K562 (cell line): ENCODE results near the gene JPT1. TPM values are rescaled to one million over a fixed set of nuclear protein-coding genes. Genes with fewer than 3 reads are reported as not detected.

ENCODE experiments used
- ATAC-seq: fragments of 200-7000 bp; cut with Tn5 transposase; 3 replicates; pipeline ENCODE4 v1.9.1; 2020; ENCODE audit warnings: moderate library complexity
- BruUV-seq: library from RNA; stranded (reverse); fragments of 400-500 nt; replicated peaks from 2 replicates; lab custom pipeline; 2021; lab: Mats Ljungman, UMichigan
- CTCF ChIA-PET: fragments of 300-600 bp; formaldehyde crosslinking; extraction: SDS; loops from one replicate; lab custom pipeline; 2021; ENCODE audit warnings: low intra/inter-chr PET ratio; lab: Yijun Ruan, JAX
- POLR2A ChIA-PET: fragments of 300-600, 350-650 bp; sonication (Branson Sonifier 250); formaldehyde crosslinking; extraction: SDS; loops from one replicate; lab custom pipeline; 2021; ENCODE audit warnings: antibody characterized with exemption, inconsistent platforms; lab: Yijun Ruan, JAX
- DNase-seq, 4 experiments: peaks; one replicate each; pipeline versions ENCODE4 v3.0.0 to v3.0.0-alpha.2; 2011 to 2018; ENCODE audit warnings: low spot score in 3 of 4, mixed read lengths in 3 of 4; ENCODE audit errors: extremely low read depth in 1 of 4
- FAIRE-seq: peaks from 2 replicates; lab custom pipeline; 2011; peaks lifted over from hg19 to GRCh38; lab: Jason Lieb, UNC
- H2AFZ ChIP-seq: 2 replicates; pipeline ENCODE4 v1.6.0; 2011; ENCODE audit warnings: low read depth, low read length, control low read depth, inconsistent platforms
- H3K27ac ChIP-seq: fragments of 200-600 bp; 3 replicates; pipeline ENCODE4 v1.8.0; 2011; ENCODE audit warnings: low read depth, mild to moderate bottlenecking, control low read depth, inconsistent platforms, low read length, moderate library complexity, mixed read lengths; ENCODE audit errors: extremely low read depth
- H3K27me3 ChIP-seq, 2 experiments: fragments of 300-600 bp in 1 of 2; 2 replicates in 1 of 2; 3 replicates in 1 of 2; pipeline versions ENCODE4 v1.6.0 to v1.8.0; 2011; ENCODE audit warnings: inconsistent platforms in 2 of 2, low read length in 2 of 2, mild to moderate bottlenecking in 1 of 2, mixed read lengths in 1 of 2, moderate library complexity in 1 of 2; ENCODE audit not compliant: control insufficient read depth in 2 of 2, insufficient read depth in 2 of 2
- H3K36me3 ChIP-seq: fragments of 300-600 bp; 3 replicates; pipeline ENCODE4 v1.8.0; 2011; ENCODE audit warnings: mild to moderate bottlenecking, low read length, inconsistent platforms; ENCODE audit not compliant: control insufficient read depth, insufficient read depth
- H3K4me1 ChIP-seq, 2 experiments: fragments of 200-600 bp in 1 of 2; replicated peaks in 1 of 2; 2 replicates in 1 of 2; 3 replicates in 1 of 2; pipeline versions ENCODE4 v1.5.1 to v1.8.0; 2011; ENCODE audit warnings: inconsistent platforms in 2 of 2, low read length in 2 of 2, mild to moderate bottlenecking in 1 of 2, mixed read lengths in 1 of 2, moderate library complexity in 1 of 2; ENCODE audit not compliant: control insufficient read depth in 2 of 2, insufficient read depth in 2 of 2
- H3K4me2 ChIP-seq: 2 replicates; pipeline ENCODE4 v1.6.1; 2011; ENCODE audit warnings: low read length, control low read depth, inconsistent platforms, mixed read lengths; ENCODE audit not compliant: insufficient read depth
- H3K4me3 ChIP-seq: fragments of 200-600 bp; sonication (generic), shearing (Covaris generic); 2 replicates; pipeline ENCODE4 v1.5.1; 2016; ENCODE audit warnings: control low read depth, inconsistent platforms
- H3K79me2 ChIP-seq: fragments of 200-600 bp; 3 replicates; pipeline ENCODE4 v1.8.0; 2011; ENCODE audit warnings: low read length, inconsistent platforms; ENCODE audit not compliant: control insufficient read depth, insufficient read depth
- H3K9ac ChIP-seq, 2 experiments: 2 replicates each; pipeline versions ENCODE4 v1.6.0 to v1.6.1; 2011; ENCODE audit warnings: low read depth in 2 of 2, low read length in 2 of 2, control low read depth in 1 of 2, inconsistent platforms in 1 of 2, mild to moderate bottlenecking in 1 of 2, mixed read lengths in 1 of 2; ENCODE audit not compliant: insufficient read depth in 1 of 2
- H3K9me1 ChIP-seq: one replicate; pipeline ENCODE4 v1.6.0; 2011; ENCODE audit warnings: inconsistent platforms, mild to moderate bottlenecking, low read length, moderate library complexity; ENCODE audit not compliant: control insufficient read depth, insufficient read depth
- H3K9me3 ChIP-seq: replicated peaks from 2 replicates; pipeline ENCODE4 v1.5.1; 2011; ENCODE audit warnings: low read depth, low read length, inconsistent platforms; ENCODE audit not compliant: control insufficient read depth, insufficient read depth
- H4K20me1 ChIP-seq: replicated peaks from 2 replicates; pipeline ENCODE4 v1.6.1; 2011; ENCODE audit warnings: low read length, inconsistent platforms, mixed read lengths; ENCODE audit not compliant: control insufficient read depth, insufficient read depth
- GTF3C2 ChIP-seq: IDR thresholded peaks from 3 replicates; pipeline ENCODE4 v1.6.1; 2011; ENCODE audit warnings: borderline replicate concordance, mild to moderate bottlenecking, moderate library complexity; ENCODE audit not compliant: insufficient read length; ENCODE audit errors: extremely low read depth
- NFXL1 ChIP-seq: fragments of 450-650 bp; formaldehyde crosslinking; IDR thresholded peaks from 2 replicates; pipeline ENCODE4 v1.4.0; 2021; ENCODE audit warnings: mild to moderate bottlenecking
- PHB2 ChIP-seq: fragments of 450-650 bp; IDR thresholded peaks from 2 replicates; pipeline ENCODE4 v1.6.1; 2017; ENCODE audit warnings: low read depth
- PPARD ChIP-seq: fragments of 250-450 bp; sonication (Bioruptor Pico); IDR thresholded peaks from 2 replicates; pipeline ENCODE4 v1.8.0; 2022; ENCODE audit warnings: inconsistent platforms, mild to moderate bottlenecking, moderate library complexity
- STAG1 ChIP-seq: sonication (generic); formaldehyde crosslinking; IDR thresholded peaks from 2 replicates; pipeline ENCODE4 v1.5.0; 2020; ENCODE audit warnings: missing genetic modification reagents, borderline replicate concordance
- ZNF133 ChIP-seq: fragments of 250-450 bp; sonication (Bioruptor Pico); IDR thresholded peaks from 2 replicates; pipeline ENCODE4 v1.4.0; 2020; ENCODE audit warnings: mild to moderate bottlenecking
- ZNF175 ChIP-seq: fragments of 200-800 bp; sonication (Bioruptor generic); IDR thresholded peaks from 2 replicates; pipeline ENCODE4 v1.6.1; 2016; ENCODE audit warnings: low read depth, mild to moderate bottlenecking, missing genetic modification characterization, missing compliant biosample characterization
- ZNF592 ChIP-seq: fragments of 450-650 bp; IDR thresholded peaks from 2 replicates; pipeline ENCODE4 v1.6.1; 2017; ENCODE audit warnings: antibody characterized with exemption, mild to moderate bottlenecking
- ZNF644 ChIP-seq: fragments of 200-800 bp; sonication (Bioruptor generic); IDR thresholded peaks from 2 replicates; pipeline ENCODE4 v1.6.1; 2016; ENCODE audit warnings: low read depth, missing genetic modification characterization, missing compliant biosample characterization
- WGBS: fragments of 100-300 bp; shearing (Covaris generic); methylation state at CpG from one replicate; pipeline ENCODE4 v1.1.6; 2016; ENCODE audit warnings: low coverage, mixed read lengths; ENCODE audit not compliant: insufficient coverage; ENCODE audit errors: missing lambda C conversion rate; 5-methylcytosine and 5-hydroxymethylcytosine counted together
- in situ Hi-C: fragments of 300-500 bp; cut with MboI; formaldehyde crosslinking; loops from 4 replicates; pipeline ENCODE4 v1.15.0; 2018; ENCODE audit warnings: inconsistent platforms, mixed read lengths
- intact Hi-C: fragments of 100-400 bp; cut with micrococcal nuclease; formaldehyde crosslinking; loops from 2 replicates; pipeline ENCODE4 v1.14.2; 2022
- polyA plus RNA-seq, 8 experiments: library from polyadenylated mRNA; depleted of rRNA in 4 of 8; stranded (reverse) in 5 of 8; unstranded in 3 of 8; fragments of >200 nt; fragmentation: Nextera tagmentation in 2 of 8; fragmentation: Illumina TruSeq in 1 of 8; extraction: Ambion mirVana in 2 of 8; extraction: Trizol in 1 of 8; gene quantifications; 2 replicates each; pipeline versions ENCODE4 v1.2.1 to v1.2.3, GENCODE V29; 2011 to 2014; ENCODE audit warnings: inconsistent platforms in 1 of 8, missing spikeins in 1 of 8
- total RNA-seq, 7 experiments: library from RNA; depleted of rRNA in 6 of 7; stranded (reverse); fragments of >200 nt in 6 of 7; fragmentation: Illumina TruSeq in 2 of 7; extraction: Trizol in 2 of 7; gene quantifications; 2 replicates each; pipeline versions ENCODE4 v1.2.1 to v1.2.3, GENCODE V29; 2011 to 2021; ENCODE audit warnings: low replicate concordance in 1 of 7
- TF ChIP-seq, protein P1 (sequence below), 2 experiments: IDR thresholded peaks in 1 of 2; conservative IDR thresholded peaks in 1 of 2; 2 replicates each; pipeline ENCODE4 v1.6.1; 2016; ENCODE audit warnings: low read depth in 2 of 2, mild to moderate bottlenecking in 1 of 2, missing compliant biosample characterization in 1 of 2, missing genetic modification characterization in 1 of 2, moderate library complexity in 1 of 2

Gene JPT1
- total and polyA plus RNA-seq, 9 of the 15 experiments (the other 6 are each of a cell fraction or from before 2014, with no cell fraction given) = 56.7 to 292 (median 144) TPM

DNA sequence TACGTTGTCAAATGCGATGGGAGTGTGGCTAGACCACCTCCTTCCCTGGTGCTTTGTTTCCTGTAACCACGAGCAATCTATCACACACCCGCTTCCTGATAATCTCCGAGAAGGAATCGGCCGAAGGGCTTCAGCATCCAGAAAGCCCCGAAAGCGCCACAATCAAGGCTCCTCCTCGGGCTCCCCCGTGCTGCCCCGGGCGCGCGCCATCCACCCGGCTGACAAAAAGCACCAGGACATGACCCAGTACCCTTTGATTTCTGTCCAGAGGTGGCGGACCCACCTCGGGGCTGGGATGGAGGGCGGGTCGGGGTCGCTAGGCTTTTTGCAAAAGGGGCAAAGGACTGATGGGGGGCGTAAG, 45.3 kb downstream of the JPT1 start (continued):
- TF ChIP-seq ZNF592 = 0 out of 2 replicates have a peak, but pooled peaks have one; percentile 2
- TF ChIP-seq, all 486 proteins: peak for 2

DNA sequence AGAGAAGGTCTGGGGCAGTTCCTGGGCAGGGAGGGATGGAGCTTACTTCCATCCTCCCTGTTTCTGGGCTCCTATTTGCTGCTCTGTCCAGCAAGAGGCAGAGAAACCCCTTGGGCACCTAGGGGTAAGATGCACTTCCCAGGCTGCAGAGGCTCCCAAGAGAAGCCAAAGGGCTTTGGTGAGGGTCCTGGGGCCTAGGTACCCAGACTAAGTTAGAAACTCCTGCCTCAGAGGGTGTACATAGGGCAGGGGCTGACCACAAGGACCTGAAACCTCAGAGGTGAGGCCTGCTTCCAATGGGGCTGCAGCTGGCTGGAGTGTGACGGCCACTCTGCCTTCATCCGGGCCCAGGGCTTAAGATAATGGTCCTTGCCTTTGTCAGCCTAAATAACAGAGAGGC, 46.1 kb downstream of the JPT1 start:
- H3K4me2 ChIP-seq = no peak overlapping the region
- H3K4me3 ChIP-seq = no peak overlapping the region
- H3K4me1 ChIP-seq = peaks cover 2 to 23% of the 10 kb centered on the region in 2 experiments; a peak in 4 of 5 replicates
- DNase-seq (no peak), ATAC-seq (no peak), FAIRE-seq (no peak)
- POLR2A ChIA-PET = no interaction called here
- no peaks in the 10 kb centered on the region for H3K9me1 ChIP-seq
- intact Hi-C loops (loop anchor here (5.0 kb wide), 1 partner anchor 36 kb away; no protein-coding TSS in a partner anchor), in situ Hi-C loops (no loop called here)
- no peaks in the 10 kb centered on the region for H3K27me3 ChIP-seq
- no peak overlapping the region for H2AFZ ChIP-seq
- peaks cover 5% of the 10 kb centered on the region; the same call in 2 of the 3 replicates for H3K36me3 ChIP-seq
- 55% methylated on average over 2 of the region's 2 CpGs for WGBS
- H3K27ac ChIP-seq = no peak overlapping the region
- CTCF ChIA-PET = no interaction called here
- 0 out of 4 replicates have a peak overlapping the region, but pooled peaks of 1 of the 2 experiments have one; percentile 17 for H3K9ac ChIP-seq
- H3K79me2 ChIP-seq = peaks cover 25% of the 10 kb centered on the region
- no TSS peak for BruUV-seq
- H3K9me3 ChIP-seq = no peaks in the 10 kb centered on the region
- H4K20me1 ChIP-seq = no peaks in the 10 kb centered on the region
- TF ChIP-seq PHB2 (no peak), PPARD (no peak), ZNF133 (CRISPR knock-in tag) (no peak), GTF3C2 (no peak), ZNF644 (tag) (no peak), STAG1 (CRISPR knock-in tag) (no peak), ZNF175 (CRISPR knock-in tag) (no peak), NFXL1 (CRISPR knock-in tag) (no peak)
- TF ChIP-seq, protein P1, sequence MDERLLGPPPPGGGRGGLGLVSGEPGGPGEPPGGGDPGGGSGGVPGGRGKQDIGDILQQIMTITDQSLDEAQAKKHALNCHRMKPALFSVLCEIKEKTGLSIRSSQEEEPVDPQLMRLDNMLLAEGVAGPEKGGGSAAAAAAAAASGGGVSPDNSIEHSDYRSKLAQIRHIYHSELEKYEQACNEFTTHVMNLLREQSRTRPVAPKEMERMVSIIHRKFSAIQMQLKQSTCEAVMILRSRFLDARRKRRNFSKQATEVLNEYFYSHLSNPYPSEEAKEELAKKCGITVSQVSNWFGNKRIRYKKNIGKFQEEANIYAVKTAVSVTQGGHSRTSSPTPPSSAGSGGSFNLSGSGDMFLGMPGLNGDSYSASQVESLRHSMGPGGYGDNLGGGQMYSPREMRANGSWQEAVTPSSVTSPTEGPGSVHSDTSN (CRISPR knock-in tag; IDR thresholded peaks at IDR 0.05; ENCODE audit: low read depth) = no peak
- TF ChIP-seq, protein P1 (tag; conservative IDR thresholded peaks at IDR 0.05; ENCODE audit: low read depth) = no peak
